Gastrocnemius medialis (tissue), 4 donors: Measurements from ENCODE around the gene PRMT1. TPM values are rescaled to one million over a fixed set of nuclear protein-coding genes. Genes with fewer than 3 reads are reported as not detected.
A peak's percentile ranks its signal among the peaks of the same experiment; 100 is the strongest.

Source experiments
- ATAC-seq, 2 donors: fragments of 150-250 bp; one replicate each; pipeline ENCODE4 v1.9.1; 2016
- DNase-seq, 2 donors: peaks; one replicate each; pipeline ENCODE4 v3.0.0-alpha.2; 2019
- H3K27ac ChIP-seq, 4 donors: fragments of 200-600 bp; sonication (generic); 1 replicate in 1 of 4; 2 replicates in 3 of 4; pipeline ENCODE4 v1.5.1; 2016 to 2018; ENCODE audit warnings: mild to moderate bottlenecking in 2 of 4, moderate library complexity in 1 of 4
- H3K27me3 ChIP-seq, 3 donors: fragments of 200-600 bp; sonication (generic) in 2 of 3; 1 replicate in 1 of 3; 2 replicates in 2 of 3; pipeline versions ENCODE4 v1.5.1 to v1.6.0; 2016 to 2019; ENCODE audit warnings: mild to moderate bottlenecking in 1 of 3, moderate library complexity in 1 of 3
- H3K36me3 ChIP-seq, 2 donors: fragments of 200-600 bp; sonication (generic) in 1 of 2; one replicate each; pipeline ENCODE4 v1.5.1; 2017 to 2018
- H3K4me1 ChIP-seq, 2 donors: fragments of 200-600 bp; sonication (generic) in 1 of 2; one replicate each; pipeline ENCODE4 v1.5.1; 2016 to 2017; ENCODE audit warnings: mild to moderate bottlenecking in 2 of 2
- H3K4me3 ChIP-seq, 4 donors: fragments of 200-600 bp; sonication (generic) in 3 of 4; 1 replicate in 1 of 4; 2 replicates in 3 of 4; pipeline ENCODE4 v1.5.1; 2016 to 2019; ENCODE audit warnings: mild to moderate bottlenecking in 2 of 4
- H3K9me3 ChIP-seq, 3 donors: fragments of 200-600 bp; sonication (generic) in 2 of 3; 1 replicate in 1 of 3; 2 replicates in 2 of 3; pipeline ENCODE4 v1.5.1; 2016 to 2019
- CTCF ChIP-seq, 5 experiments: fragments of 450-650 bp in 3 of 5; fragments of 200-600 bp in 2 of 5; sonication (generic) in 2 of 5; IDR thresholded peaks in 4 of 5; conservative IDR thresholded peaks in 1 of 5; 1 replicate in 4 of 5; 2 replicates in 1 of 5; pipeline ENCODE4 v1.5.1; 2016 to 2019; ENCODE audit warnings: antibody characterized with exemption in 5 of 5, mild to moderate bottlenecking in 3 of 5, moderate library complexity in 3 of 5
- POLR2A ChIP-seq, 2 donors: fragments of 450-650 bp; IDR thresholded peaks; one replicate each; pipeline ENCODE4 v1.6.1; 2017; ENCODE audit warnings: antibody characterized with exemption in 2 of 2, mild to moderate bottlenecking in 2 of 2, moderate library complexity in 2 of 2
- in situ Hi-C, 4 donors: fragments of 200-750 bp; cut with MboI; loops; one replicate each; pipeline versions ENCODE4 v1.15.0 to v1.8.0; 2017; ENCODE audit warnings: low sequenced_read_pairs in 4 of 4
- intact Hi-C: fragments of 100-400 bp; cut with DNase I; formaldehyde crosslinking; loops from one replicate; pipeline ENCODE4 v1.15.1; 2023; ENCODE audit warnings: low total_unique reads
- total RNA-seq, 4 donors: library from RNA; depleted of rRNA; stranded (reverse); fragments of >200 nt; gene quantifications; one replicate each; pipeline versions ENCODE4 v1.1.0 to v1.2.3, GENCODE V29; 2016

Gene PRMT1
- total RNA-seq, 4 donors from 2014 or later: 190 to 242 (median 229) TPM

GRCh38 chr19:49665351-49666119 is 11.5 kb upstream of the PRMT1 start, which contains the start of the genes BCL2L12 and IRF3:
Gene BCL2L12 (plus strand): TSS chr19:49665933. CDS start chr19:49666693, 760 bp downstream.
Gene IRF3 (minus strand): TSS chr19:49665857. CDS start chr19:49664838, 1,019 bp downstream.
- peak; percentile 94 to 96 for DNase-seq
- Histone ChIP-seq H3K36me3 (peaks cover 0 to 19% of the 10 kb centered on the region in 2 donors), H3K27me3 (no peaks in the 10 kb centered on the region), H3K27ac (peak within 1 kb of the TSS; percentile 81 to 88 (median 87)), H3K9me3 (no peaks in the 10 kb centered on the region), H3K4me1 (peaks cover 16 to 23% of the 10 kb centered on the region in 2 donors), H3K4me3 (peak within 1 kb of the TSS; percentile 70 to 81 (median 72))
- intact Hi-C loops (no loop called here), in situ Hi-C loops (loop anchor here in 1 of 4 donors (10.0 kb wide), 1 partner anchor 91 kb away; no protein-coding TSS in a partner anchor)
- TF ChIP-seq POLR2A (IDR thresholded peaks at IDR 0.05) (peak; percentile 72 to 77), CTCF (IDR thresholded peaks at IDR 0.05 in 4 of 5, conservative IDR thresholded peaks at IDR 0.05 in 1 of 5) (no peak)
- ATAC-seq: peak; percentile 95 to 96

- Histone ChIP-seq H3K4me3 (peak overlapping the region; percentile 70 to 81 (median 72)), H3K36me3 (peaks cover 0 to 14% of the 10 kb centered on the region in 2 donors), H3K4me1 (peaks cover 16 to 23% of the 10 kb centered on the region in 2 donors), H3K27ac (peak overlapping the region; percentile 81 to 88 (median 87)), H3K27me3 (no peaks in the 10 kb centered on the region), H3K9me3 (no peaks in the 10 kb centered on the region)
- peak in 1 of 2 donors; percentile 1 for ATAC-seq
- no peak for DNase-seq
- in situ Hi-C loops (loop anchor here in 1 of 4 donors (10.0 kb wide), 1 partner anchor 91 kb away; no protein-coding TSS in a partner anchor), intact Hi-C loops (no loop called here)
- TF ChIP-seq CTCF (IDR thresholded peaks at IDR 0.05 in 4 of 5, conservative IDR thresholded peaks at IDR 0.05 in 1 of 5) (no peak), POLR2A (IDR thresholded peaks at IDR 0.05) (no peak)
Observed at GRCh38 chr19:49666120-49666444, 11.0 kb upstream of the PRMT1 start.

- no peak for DNase-seq
- H3K4me3 ChIP-seq: no peak overlapping the region
- peaks cover 22 to 29% of the 10 kb centered on the region in 2 donors for H3K4me1 ChIP-seq
- H3K36me3 ChIP-seq: peaks cover 0 to 3% of the 10 kb centered on the region in 2 donors
- H3K9me3 ChIP-seq: no peaks in the 10 kb centered on the region
- ATAC-seq: no peak
- in situ Hi-C loops (loop anchor here in 1 of 4 donors (10.0 kb wide), 1 partner anchor 93 kb away; no protein-coding TSS in a partner anchor), intact Hi-C loops (no loop called here)
- H3K27ac ChIP-seq: no peak overlapping the region
- TF ChIP-seq POLR2A (IDR thresholded peaks at IDR 0.05) (no peak), CTCF (IDR thresholded peaks at IDR 0.05 in 4 of 5, conservative IDR thresholded peaks at IDR 0.05 in 1 of 5) (no peak)
- no peaks in the 10 kb centered on the region for H3K27me3 ChIP-seq
Observed at GRCh38 chr19:49667473-49667872, 9.6 kb upstream of the PRMT1 start.

DNA sequence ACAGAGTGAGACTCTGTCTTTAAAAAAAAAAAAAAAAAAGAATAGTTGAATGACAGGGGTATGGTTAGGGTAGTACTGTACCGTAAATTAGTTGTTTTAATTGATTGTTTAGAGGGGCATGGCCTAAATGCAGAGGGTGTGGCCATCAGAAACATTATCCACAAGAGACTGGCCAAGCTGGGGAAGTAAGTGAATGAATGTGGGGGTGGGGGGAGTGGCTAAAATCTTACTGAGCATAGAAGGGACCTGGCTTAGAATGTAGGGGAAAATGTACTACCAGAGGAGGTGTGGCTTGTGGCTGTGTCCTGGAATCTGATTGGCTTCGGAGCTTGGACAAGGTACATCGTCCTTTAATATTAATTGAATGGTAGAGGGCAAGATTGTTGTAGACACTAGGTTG is 7.6 kb upstream of the PRMT1 start:
- Histone ChIP-seq H3K27me3 (no peaks in the 10 kb centered on the region), H3K36me3 (no peaks in the 10 kb centered on the region), H3K9me3 (no peaks in the 10 kb centered on the region), H3K4me3 (no peak overlapping the region), H3K4me1 (peaks cover 14 to 19% of the 10 kb centered on the region in 2 donors), H3K27ac (no peak overlapping the region)
- TF ChIP-seq CTCF (IDR thresholded peaks at IDR 0.05 in 4 of 5, conservative IDR thresholded peaks at IDR 0.05 in 1 of 5): no peak
- no peak for TF ChIP-seq POLR2A (IDR thresholded peaks at IDR 0.05)
- in situ Hi-C loops: loop anchor here in 1 of 4 donors (10.0 kb wide), 1 partner anchor 95 kb away; no protein-coding TSS in a partner anchor
- DNase-seq (no peak), ATAC-seq (no peak)
- intact Hi-C loops: no loop called here
